22Rv1 (cell line): ENCODE measurements around the gene TSPAN2.

Experiments used
- H3K27ac ChIP-seq: fragments of 450-650 bp; 2 replicates; pipeline ENCODE4 v1.5.1; 2017
- CTCF ChIP-seq: fragments of 450-650 bp; IDR thresholded peaks from 2 replicates; pipeline ENCODE4 v1.5.1; 2017; ENCODE audit warnings: mild to moderate bottlenecking
- ZFX ChIP-seq: fragments of 450-650 bp; IDR thresholded peaks from 2 replicates; pipeline ENCODE4 v1.6.1; 2017; ENCODE audit warnings: antibody characterized with exemption, borderline replicate concordance

The TSPAN2 gene

GRCh38 chr1:115123116-115123515 lies 33.8 kb upstream of the TSPAN2 start:
- TF ChIP-seq CTCF (no peak), ZFX (no peak)
- no peak overlapping the region for H3K27ac ChIP-seq

- TF ChIP-seq CTCF (no peak), ZFX (no peak)
- H3K27ac ChIP-seq = no peak overlapping the region
Observed at GRCh38 chr1:115121793-115122192, 32.5 kb upstream of the TSPAN2 start.

GRCh38 chr1:115120296-115120695 lies 31.0 kb upstream of the TSPAN2 start:
- no peak overlapping the region for H3K27ac ChIP-seq

GRCh38 chr1:115118611-115119010 lies 29.3 kb upstream of the TSPAN2 start:
- no peak overlapping the region for H3K27ac ChIP-seq
- no peak for TF ChIP-seq ZFX
- TF ChIP-seq CTCF = no peak

More at GRCh38 chr1:115120296-115120695, 31.0 kb upstream of the TSPAN2 start:
- TF ChIP-seq CTCF (no peak), ZFX (no peak)

GRCh38 chr1:115118086-115118485 lies 28.8 kb upstream of the TSPAN2 start:
- no peak for TF ChIP-seq CTCF
- TF ChIP-seq ZFX = no peak
- no peak overlapping the region for H3K27ac ChIP-seq

- H3K27ac ChIP-seq = no peak overlapping the region
- no peak for TF ChIP-seq CTCF
- no peak for TF ChIP-seq ZFX
Observed at GRCh38 chr1:115117298-115117697, 28.0 kb upstream of the TSPAN2 start.

GRCh38 chr1:115116512-115116911 lies 27.2 kb upstream of the TSPAN2 start:
- no peak overlapping the region for H3K27ac ChIP-seq
- TF ChIP-seq CTCF (no peak), ZFX (no peak)
